HG02885 (cell line): Measurements from ENCODE around the gene LMO7.

Source experiments
- ATAC-seq: cut with Tn5 transposase; IDR thresholded peaks from one replicate; pipeline ENCODE4 v1.9.1; 2021; ENCODE audit warnings: mild to moderate bottlenecking; ENCODE audit not compliant: unreplicated experiment, poor library complexity

The LMO7 gene

GRCh38 chr13:75872980-75873379 lies 236.8 kb downstream of the LMO7 start:
- ATAC-seq: no peak

DNA sequence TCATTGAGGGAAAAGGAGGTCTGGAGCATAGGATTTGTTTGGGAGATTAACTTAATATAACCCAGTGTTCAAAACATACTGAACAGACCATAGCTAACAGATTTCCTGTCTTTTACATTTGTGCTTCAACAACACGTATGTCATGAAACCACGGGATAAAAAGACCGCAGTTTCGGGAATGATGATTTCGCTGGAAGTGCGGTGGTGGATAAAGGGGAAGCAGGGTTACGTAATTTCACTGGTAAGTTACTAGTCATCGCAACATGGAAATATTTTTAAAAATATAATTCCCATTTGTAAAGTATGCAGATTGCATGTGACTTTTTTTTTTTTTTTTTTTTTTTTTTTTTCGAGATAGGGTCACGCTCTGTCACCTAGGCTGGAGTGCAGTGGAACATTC lies 237.4 kb downstream of the LMO7 start:
- no peak for ATAC-seq

GRCh38 chr13:75875450-75875849 lies 239.3 kb downstream of the LMO7 start:
- no peak for ATAC-seq

- peak; percentile 91 for ATAC-seq
Observed at GRCh38 chr13:75876142-75877050, 240.3 kb downstream of the LMO7 start.

DNA sequence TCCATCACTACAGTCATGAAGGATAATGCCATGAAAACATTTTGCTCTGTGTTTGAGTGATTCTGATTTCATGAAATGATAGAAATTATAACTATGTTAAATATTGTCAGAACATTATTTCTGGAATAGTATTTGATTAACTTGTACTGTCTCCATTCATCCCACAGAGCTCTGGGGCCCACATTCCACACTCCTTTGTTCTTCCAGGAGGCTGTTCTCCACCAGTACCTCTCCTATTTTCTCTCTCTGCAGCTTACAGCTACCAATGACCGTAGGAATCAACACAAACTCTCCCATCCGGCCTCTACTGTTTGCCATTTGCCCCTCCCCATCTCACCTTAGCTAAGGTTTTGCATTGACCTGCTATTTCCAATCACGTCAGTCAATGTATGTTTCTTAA lies 240.9 kb downstream of the LMO7 start:
- no peak for ATAC-seq

- ATAC-seq: no peak
Observed at GRCh38 chr13:75879656-75880055, 243.5 kb downstream of the LMO7 start.

- peak; percentile 57 for ATAC-seq
Observed at GRCh38 chr13:75881109-75881775, 245.1 kb downstream of the LMO7 start.

GRCh38 chr13:75882261-75882660 lies 246.1 kb downstream of the LMO7 start:
- ATAC-seq: no peak

- ATAC-seq: no peak
Observed at GRCh38 chr13:75889427-75889826, 253.3 kb downstream of the LMO7 start.

GRCh38 chr13:75895168-75895567 lies 259.0 kb downstream of the LMO7 start:
- ATAC-seq: no peak

- ATAC-seq: no peak
Observed at GRCh38 chr13:75896271-75896670, 260.1 kb downstream of the LMO7 start.

DNA sequence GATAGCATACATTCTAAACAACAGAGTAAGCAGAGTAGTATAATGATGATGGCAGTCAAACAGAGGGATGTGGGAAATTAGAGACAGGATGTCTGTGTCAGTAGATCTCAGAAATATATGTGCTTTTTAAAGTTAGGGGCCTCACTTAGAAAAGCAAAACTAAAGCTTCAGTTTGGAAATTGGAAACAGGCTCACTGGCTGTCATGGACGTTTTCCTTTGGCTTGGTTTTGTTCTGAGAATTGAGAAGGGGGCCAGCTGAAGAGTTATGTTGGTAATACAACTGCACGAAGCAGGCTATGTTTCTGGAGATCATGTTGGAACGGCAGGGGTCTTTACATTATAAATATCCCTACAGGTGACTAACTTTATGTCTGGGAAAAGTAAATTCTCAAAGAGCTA lies 261.3 kb downstream of the LMO7 start:
- no peak for ATAC-seq

DNA sequence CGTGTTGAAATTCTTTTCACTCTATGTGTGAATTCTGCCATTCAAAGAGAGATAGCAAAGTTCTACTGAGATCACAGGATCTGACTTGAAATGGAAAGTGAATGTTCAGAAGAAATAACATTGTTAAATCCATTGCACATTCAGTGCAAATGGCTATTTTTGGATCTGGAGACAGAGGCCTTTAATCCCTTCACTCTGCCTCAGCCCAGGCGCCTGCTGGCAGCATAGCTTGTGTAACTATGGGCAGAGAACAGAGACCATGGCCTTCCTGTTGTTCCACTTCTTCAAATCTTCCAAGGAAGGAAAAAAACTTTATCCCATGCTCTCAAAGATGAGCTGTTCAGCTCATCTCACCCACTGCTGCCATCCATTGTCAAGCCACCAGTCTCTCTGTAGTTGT lies 265.4 kb downstream of the LMO7 start:
- no peak for ATAC-seq

DNA sequence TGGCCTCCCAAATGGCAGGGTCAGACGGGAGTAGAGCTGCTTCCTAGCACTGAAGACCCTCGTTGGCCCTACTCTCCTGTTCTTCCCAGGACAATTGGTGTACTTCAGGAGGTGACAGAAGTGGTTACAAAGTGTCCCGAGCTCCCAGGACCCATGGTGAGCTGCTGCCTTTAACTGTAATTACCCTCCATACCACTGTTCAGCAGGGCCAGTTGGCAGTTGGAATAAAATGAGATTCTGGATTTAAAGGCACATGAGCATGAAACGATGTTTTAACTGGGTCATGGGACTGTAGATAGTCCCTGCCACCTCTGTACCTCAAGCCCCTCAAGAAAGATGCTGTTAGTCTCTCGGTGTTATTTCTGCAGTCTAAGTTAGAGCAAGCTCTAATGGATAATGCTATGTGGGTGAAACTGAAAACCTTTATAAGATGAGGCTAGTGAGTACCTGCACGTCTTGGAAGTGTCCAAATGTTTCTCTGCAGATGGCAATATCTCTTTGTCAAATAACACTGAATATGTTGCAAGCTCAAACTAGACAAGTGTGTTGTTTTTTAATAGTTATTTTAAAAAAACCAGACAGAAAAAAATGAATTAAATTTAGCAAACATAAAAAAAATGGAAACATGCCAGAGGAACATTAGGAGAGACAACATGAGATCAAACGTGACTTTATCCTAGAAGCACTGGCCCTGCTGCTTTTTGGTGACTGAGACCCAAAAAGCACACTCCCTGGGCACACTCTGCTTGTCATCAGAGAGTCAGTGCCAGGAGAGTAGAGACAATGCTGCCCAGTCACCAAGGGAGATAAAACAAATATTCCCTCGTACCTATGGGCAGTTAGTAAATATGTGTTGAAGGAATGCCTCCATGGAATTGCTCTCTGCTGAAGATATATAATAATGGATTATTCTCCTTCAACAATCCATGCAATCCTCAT lies 266.3 kb downstream of the LMO7 start:
- no peak for ATAC-seq

DNA sequence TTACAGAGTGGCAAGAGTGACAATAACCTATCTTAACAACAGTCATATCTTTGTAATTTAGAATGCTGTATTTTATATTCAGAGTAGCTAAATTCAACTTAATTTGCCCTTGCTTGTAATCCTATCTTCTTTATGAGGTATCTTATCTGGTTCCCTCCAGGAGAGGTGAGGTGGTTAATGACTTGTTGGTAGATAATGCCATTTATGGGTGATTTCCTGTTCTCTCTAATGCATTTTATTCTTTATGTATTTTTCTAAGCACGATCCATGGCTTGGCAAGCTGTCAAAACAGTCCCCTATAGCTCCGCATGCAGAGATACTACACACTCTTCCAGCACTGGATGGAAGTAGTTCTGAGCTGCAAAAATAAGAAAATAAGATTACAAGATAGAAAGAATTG lies 267.9 kb downstream of the LMO7 start:
- no peak for ATAC-seq

- no peak for ATAC-seq
Observed at GRCh38 chr13:75906315-75906714, 270.2 kb downstream of the LMO7 start.

- no peak for ATAC-seq
Observed at GRCh38 chr13:75907044-75907443, 270.9 kb downstream of the LMO7 start.

GRCh38 chr13:75908141-75908540 lies 272.0 kb downstream of the LMO7 start:
- no peak for ATAC-seq
